H1 (cell line): ENCODE results near the gene CLIC3.

Experiments
- CTCF ChIP-seq, 3 experiments: IDR thresholded peaks; 1 replicate in 2 of 3; 2 replicates in 1 of 3; pipeline versions ENCODE4 v1.5.1 to v1.6.1; 2011; ENCODE audit warnings: low read length in 3 of 3, mild to moderate bottlenecking in 3 of 3, inconsistent platforms in 2 of 3, low read depth in 1 of 3, moderate library complexity in 1 of 3; ENCODE audit not compliant: insufficient read depth in 1 of 3; ENCODE audit errors: control extremely low read depth in 1 of 3
- JUND ChIP-seq: IDR thresholded peaks from 2 replicates; pipeline ENCODE4 v1.6.1; 2011; ENCODE audit warnings: mild to moderate bottlenecking, improper control_type of control experiment, low read length
- MAX ChIP-seq: IDR thresholded peaks from 2 replicates; pipeline ENCODE4 v1.6.1; 2012; ENCODE audit warnings: inconsistent platforms
- POLR2A ChIP-seq, 2 experiments: IDR thresholded peaks; 1 replicate in 1 of 2; 2 replicates in 1 of 2; pipeline ENCODE4 v1.6.1; 2011; ENCODE audit warnings: low read depth in 2 of 2, low read length in 2 of 2, mild to moderate bottlenecking in 2 of 2; ENCODE audit errors: control extremely low read depth in 1 of 2
- RFX5 ChIP-seq: IDR thresholded peaks from 2 replicates; pipeline ENCODE4 v1.6.1; 2011; ENCODE audit warnings: low read depth, low read length, improper control_type of control experiment, borderline replicate concordance
- SIN3A ChIP-seq, 2 experiments: IDR thresholded peaks in 1 of 2; conservative IDR thresholded peaks in 1 of 2; 2 replicates each; pipeline ENCODE4 v1.6.1; 2011 to 2012; ENCODE audit warnings: low read length in 2 of 2, improper control_type of control experiment in 1 of 2, low read depth in 1 of 2, mild to moderate bottlenecking in 1 of 2
- USF2 ChIP-seq: IDR thresholded peaks from 2 replicates; pipeline ENCODE4 v1.6.1; 2011; ENCODE audit warnings: low read length, improper control_type of control experiment

GRCh38 chr9:137020771-137021567 lies 24.6 kb upstream of the CLIC3 start:
- TF ChIP-seq USF2 (no peak), CTCF (IDR thresholded peaks at IDR 0.05; ENCODE audit: control extremely low read depth in 1 of 3, insufficient read depth in 1 of 3, low read depth in 1 of 3, low read length in 3 of 3) (no peak), SIN3A (conservative IDR thresholded peaks at IDR 0.05 in 1 of 2, IDR thresholded peaks at IDR 0.05 in 1 of 2; ENCODE audit: low read depth in 1 of 2, low read length in 2 of 2) (no peak), POLR2A (IDR thresholded peaks at IDR 0.05; ENCODE audit: control extremely low read depth in 1 of 2, low read depth in 2 of 2, low read length in 2 of 2) (no peak), JUND (no peak), MAX (no peak), RFX5 (no peak)
